GM12878 (cell line): ENCODE results near the gene PSAP. TPM values are rescaled to one million over a fixed set of nuclear protein-coding genes. Genes with fewer than 3 reads are reported as not detected.
A peak's percentile ranks its signal among the peaks of the same experiment; 100 is the strongest.

Experiments
- ATAC-seq: fragments of 200-7000 bp; cut with Tn5 transposase; 3 replicates; pipeline ENCODE4 v1.9.1; 2020; ENCODE audit warnings: mild to moderate bottlenecking, moderate library complexity
- BruUV-seq: library from RNA; stranded (reverse); fragments of 400-500 nt; replicated peaks from 2 replicates; lab custom pipeline; 2021; lab: Mats Ljungman, UMichigan
- CTCF ChIA-PET: fragments of 300-600 bp; sonication (Branson Sonifier 250); formaldehyde crosslinking; extraction: SDS; loops from one replicate; lab custom pipeline; 2021; ENCODE audit warnings: inconsistent platforms; lab: Yijun Ruan, JAX
- POLR2A ChIA-PET: fragments of 350-600 bp; formaldehyde crosslinking; extraction: SDS; loops from one replicate; lab custom pipeline; 2021; ENCODE audit warnings: inconsistent platforms; lab: Charles Lee
- RAD21 ChIA-PET: fragments of 300-600 bp; sonication (Branson Sonifier 250); formaldehyde crosslinking; loops from one replicate; lab custom pipeline; 2023; ENCODE audit warnings: antibody characterized with exemption; ENCODE audit not compliant: unreplicated experiment; lab: Charles Lee
- SMC1A ChIA-PET: fragments of 300-600 bp; sonication (Branson Sonifier 250); formaldehyde crosslinking; loops from one replicate; lab custom pipeline; 2023; ENCODE audit not compliant: unreplicated experiment, uncharacterized antibody; lab: Charles Lee
- DNase-seq: peaks from one replicate; pipeline ENCODE4 v3.0.0-alpha.2; 2011; ENCODE audit warnings: low read depth, low spot score
- FAIRE-seq: peaks from 3 replicates; lab custom pipeline; 2011; peaks lifted over from hg19 to GRCh38; lab: Jason Lieb, UNC
- H2AFZ ChIP-seq: 2 replicates; pipeline ENCODE4 v1.6.0; 2011; ENCODE audit warnings: low read depth, low read length, control low read depth; ENCODE audit not compliant: control insufficient read depth
- H3K27ac ChIP-seq: 2 replicates; pipeline ENCODE4 v1.5.1; 2011; ENCODE audit warnings: control low read depth; ENCODE audit not compliant: control insufficient read depth, insufficient read depth
- H3K27me3 ChIP-seq, 2 experiments: replicated peaks in 1 of 2; 2 replicates each; pipeline versions ENCODE4 v1.6.0 to v1.6.1; 2011; ENCODE audit warnings: low read length in 1 of 2; ENCODE audit not compliant: control insufficient read depth in 2 of 2, insufficient read depth in 2 of 2
- H3K36me3 ChIP-seq, 2 experiments: 2 replicates each; pipeline ENCODE4 v1.5.1; 2011; ENCODE audit warnings: low read length in 1 of 2; ENCODE audit not compliant: control insufficient read depth in 2 of 2, insufficient read depth in 2 of 2
- H3K4me1 ChIP-seq: 2 replicates; pipeline ENCODE4 v1.6.1; 2011; ENCODE audit warnings: mild to moderate bottlenecking, low read length, moderate library complexity, mixed read lengths; ENCODE audit not compliant: control insufficient read depth, insufficient read depth
- H3K4me2 ChIP-seq: 2 replicates; pipeline ENCODE4 v1.6.0; 2011; ENCODE audit warnings: control low read depth; ENCODE audit not compliant: control insufficient read depth, insufficient read depth
- H3K4me3 ChIP-seq: fragments of 200-600 bp; sonication (generic); 2 replicates; pipeline ENCODE4 v1.5.1; 2016
- H3K79me2 ChIP-seq: 2 replicates; pipeline ENCODE4 v1.6.0; 2011; ENCODE audit warnings: low read length; ENCODE audit not compliant: control insufficient read depth, insufficient read depth
- H3K9ac ChIP-seq: 2 replicates; pipeline ENCODE4 v1.8.0; 2011; ENCODE audit warnings: low read length, control low read depth, mixed read lengths; ENCODE audit not compliant: control insufficient read depth, insufficient read depth
- H3K9me3 ChIP-seq: replicated peaks from 3 replicates; pipeline ENCODE4 v1.5.1; 2011; ENCODE audit warnings: mild to moderate bottlenecking, low read length; ENCODE audit not compliant: control insufficient read depth, insufficient read depth
- H4K20me1 ChIP-seq: 2 replicates; pipeline ENCODE4 v1.6.0; 2011; ENCODE audit not compliant: control insufficient read depth, insufficient read depth
- CEBPB ChIP-seq, 2 experiments: fragments of 150-350 bp in 1 of 2; IDR thresholded peaks; 2 replicates each; pipeline ENCODE4 v1.6.1; 2012 to 2014; ENCODE audit warnings: low read depth in 2 of 2, low read length in 2 of 2, borderline replicate concordance in 1 of 2, inconsistent platforms in 1 of 2
- NR2C2 ChIP-seq: IDR thresholded peaks from 2 replicates; pipeline ENCODE4 v1.6.1; 2011; ENCODE audit warnings: borderline replicate concordance, low read depth; ENCODE audit not compliant: control insufficient read depth, insufficient read length
- SRF ChIP-seq, 2 experiments: IDR thresholded peaks; 2 replicates each; pipeline ENCODE4 v1.6.1; 2011; ENCODE audit warnings: low read depth in 2 of 2, low read length in 2 of 2, mild to moderate bottlenecking in 1 of 2, moderate library complexity in 1 of 2
- WGBS: methylation state at CpG from one replicate; pipeline ENCODE4 v1.1.6; 2016; ENCODE audit warnings: low lambda C conversion rate; ENCODE audit not compliant: insufficient replicate concordance, insufficient coverage; ENCODE audit errors: missing lambda C conversion rate; 5-methylcytosine and 5-hydroxymethylcytosine counted together
- in situ Hi-C: fragments of 300-500 bp; cut with MboI; formaldehyde crosslinking; loops from 9 replicates; pipeline ENCODE4 v1.14.3; 2018; ENCODE audit warnings: mixed read lengths
- intact Hi-C: fragments of 100-400 bp; cut with micrococcal nuclease; formaldehyde crosslinking; loops from one replicate; pipeline ENCODE4 v1.14.2; 2022; ENCODE audit not compliant: unreplicated experiment
- polyA plus RNA-seq, 11 experiments: library from polyadenylated mRNA; depleted of rRNA in 4 of 11; unstranded in 6 of 11; stranded (reverse) in 5 of 11; fragments of >200 nt; fragmentation: Nextera tagmentation in 4 of 11; fragmentation: Illumina TruSeq in 1 of 11; extraction: Ambion mirVana in 4 of 11; extraction: Trizol in 1 of 11; gene quantifications; 1 replicate in 1 of 11; 2 replicates in 10 of 11; pipeline versions ENCODE4 v1.2.1 to v1.2.3, GENCODE V29; 2011 to 2016; ENCODE audit warnings: inconsistent platforms in 2 of 11, missing spikeins in 2 of 11, low read depth in 1 of 11
- total RNA-seq, 4 experiments: library from RNA; depleted of rRNA in 3 of 4; stranded (reverse); fragments of >200 nt in 3 of 4; fragmentation: Illumina TruSeq in 1 of 4; extraction: Trizol in 1 of 4; gene quantifications; 2 replicates each; pipeline versions ENCODE4 v1.2.1 to v1.2.3, GENCODE V29; 2013 to 2021
- TF ChIP-seq, protein P1 (sequence below): IDR thresholded peaks from 2 replicates; pipeline ENCODE4 v1.6.1; 2012; ENCODE audit warnings: low read depth, low read length, improper control_type of control experiment
- TF ChIP-seq, protein P2 (sequence below): fragments of 450-650 bp; IDR thresholded peaks from 2 replicates; pipeline ENCODE4 v1.6.1; 2016; ENCODE audit warnings: mild to moderate bottlenecking
- TF ChIP-seq, protein P3 (sequence below): IDR thresholded peaks from 2 replicates; pipeline ENCODE4 v1.6.1; 2011; ENCODE audit warnings: low read depth, low read length, improper control_type of control experiment, borderline replicate concordance

The PSAP gene
- total and polyA plus RNA-seq, 10 of the 15 experiments (the other 5 are each of a cell fraction or from before 2014, with no cell fraction given) = 178 to 336 (median 286) TPM

DNA sequence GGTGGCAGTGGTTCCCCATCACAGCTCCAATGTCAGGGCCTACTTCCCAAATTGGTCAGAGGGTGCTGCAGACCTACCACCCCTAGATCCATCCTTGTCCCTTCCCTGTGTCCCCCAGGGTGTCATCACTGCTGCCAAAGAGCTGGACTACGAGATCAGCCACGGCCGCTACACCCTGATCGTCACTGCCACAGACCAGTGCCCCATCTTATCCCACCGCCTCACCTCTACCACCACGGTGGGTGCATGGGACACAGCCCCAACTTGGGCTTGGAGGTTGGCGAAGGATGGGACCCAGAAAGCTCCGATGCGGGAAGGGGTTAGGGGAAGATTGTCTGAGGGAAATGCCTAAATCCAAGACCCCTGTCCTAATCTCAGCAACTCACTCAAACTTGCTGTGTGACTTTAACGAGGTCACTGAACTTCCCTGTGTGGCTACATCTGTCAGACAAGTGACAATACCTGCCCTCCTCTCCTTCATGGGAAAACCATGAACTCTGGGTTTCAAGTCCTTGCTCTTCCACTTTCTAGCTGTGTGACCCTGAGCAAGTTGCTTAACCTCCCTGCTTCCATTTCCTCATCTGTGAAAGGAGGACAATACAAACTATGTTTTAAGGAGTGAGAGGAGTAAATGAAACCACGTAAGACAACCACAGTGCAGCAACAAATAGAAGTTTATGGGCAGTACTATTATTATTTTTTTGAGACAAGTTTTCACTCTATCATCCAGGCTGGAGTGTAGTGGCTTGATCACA is 72.8 kb downstream of the PSAP start (continued):
- TF ChIP-seq, protein P1, sequence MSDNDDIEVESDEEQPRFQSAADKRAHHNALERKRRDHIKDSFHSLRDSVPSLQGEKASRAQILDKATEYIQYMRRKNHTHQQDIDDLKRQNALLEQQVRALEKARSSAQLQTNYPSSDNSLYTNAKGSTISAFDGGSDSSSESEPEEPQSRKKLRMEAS = no peak

DNA sequence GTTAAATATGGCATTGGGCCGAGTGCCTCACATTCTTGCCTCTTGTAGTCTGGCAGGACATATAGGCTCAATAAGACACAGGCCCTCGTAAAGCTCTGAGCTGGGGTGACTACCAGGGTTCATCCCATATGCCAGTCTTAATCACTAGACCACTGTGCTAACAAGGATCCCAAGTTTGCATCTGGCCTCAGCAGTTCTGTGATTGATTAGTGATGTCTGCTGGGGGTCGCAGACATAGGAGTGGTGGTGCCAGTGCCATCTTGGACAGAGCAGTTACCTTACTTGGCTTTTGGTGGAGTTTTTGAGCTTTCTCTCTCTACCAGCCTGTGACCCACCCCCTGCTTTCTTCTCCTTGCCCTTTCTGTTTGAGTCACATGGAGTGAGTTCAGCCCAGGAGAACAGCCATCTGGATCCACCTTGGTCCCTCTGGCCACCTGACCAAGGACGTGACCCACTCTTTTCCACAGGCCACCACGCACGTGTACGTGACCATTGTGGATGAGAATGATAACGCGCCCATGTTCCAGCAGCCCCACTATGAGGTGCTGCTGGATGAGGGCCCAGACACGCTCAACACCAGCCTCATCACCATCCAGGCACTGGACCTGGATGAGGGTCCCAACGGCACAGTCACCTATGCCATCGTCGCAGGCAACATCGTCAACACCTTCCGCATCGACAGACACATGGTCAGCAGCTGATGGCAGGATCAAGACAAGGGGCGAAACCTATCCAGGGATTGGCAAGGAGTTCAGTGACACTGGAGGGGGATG is 73.7 kb downstream of the PSAP start:
- FAIRE-seq = no peak
- H3K4me2 ChIP-seq = no peak overlapping the region
- H3K4me3 ChIP-seq = no peak overlapping the region
- no peak overlapping the region for H3K9ac ChIP-seq
- H2AFZ ChIP-seq = no peak overlapping the region
- BruUV-seq = no TSS peak
- ATAC-seq = no peak
- DNase-seq = no peak
- H4K20me1 ChIP-seq = no peaks in the 10 kb centered on the region
- no peaks in the 10 kb centered on the region for H3K36me3 ChIP-seq
- peak in 1 of 2 experiments; percentile 46; a peak in 1 of 4 replicates for TF ChIP-seq SRF (IDR thresholded peaks at IDR 0.05; ENCODE audit: low read depth in 2 of 2, low read length in 2 of 2)
- TF ChIP-seq NR2C2 = peak; percentile 22
- TF ChIP-seq, protein P2, sequence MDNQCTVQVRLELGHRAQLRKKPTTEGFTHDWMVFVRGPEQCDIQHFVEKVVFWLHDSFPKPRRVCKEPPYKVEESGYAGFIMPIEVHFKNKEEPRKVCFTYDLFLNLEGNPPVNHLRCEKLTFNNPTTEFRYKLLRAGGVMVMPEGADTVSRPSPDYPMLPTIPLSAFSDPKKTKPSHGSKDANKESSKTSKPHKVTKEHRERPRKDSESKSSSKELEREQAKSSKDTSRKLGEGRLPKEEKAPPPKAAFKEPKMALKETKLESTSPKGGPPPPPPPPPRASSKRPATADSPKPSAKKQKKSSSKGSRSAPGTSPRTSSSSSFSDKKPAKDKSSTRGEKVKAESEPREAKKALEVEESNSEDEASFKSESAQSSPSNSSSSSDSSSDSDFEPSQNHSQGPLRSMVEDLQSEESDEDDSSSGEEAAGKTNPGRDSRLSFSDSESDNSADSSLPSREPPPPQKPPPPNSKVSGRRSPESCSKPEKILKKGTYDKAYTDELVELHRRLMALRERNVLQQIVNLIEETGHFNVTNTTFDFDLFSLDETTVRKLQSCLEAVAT = peak; percentile 69
- no peak for TF ChIP-seq CEBPB (IDR thresholded peaks at IDR 0.05; ENCODE audit: borderline replicate concordance in 1 of 2, low read depth in 2 of 2, low read length in 2 of 2)
- TF ChIP-seq, protein P3, sequence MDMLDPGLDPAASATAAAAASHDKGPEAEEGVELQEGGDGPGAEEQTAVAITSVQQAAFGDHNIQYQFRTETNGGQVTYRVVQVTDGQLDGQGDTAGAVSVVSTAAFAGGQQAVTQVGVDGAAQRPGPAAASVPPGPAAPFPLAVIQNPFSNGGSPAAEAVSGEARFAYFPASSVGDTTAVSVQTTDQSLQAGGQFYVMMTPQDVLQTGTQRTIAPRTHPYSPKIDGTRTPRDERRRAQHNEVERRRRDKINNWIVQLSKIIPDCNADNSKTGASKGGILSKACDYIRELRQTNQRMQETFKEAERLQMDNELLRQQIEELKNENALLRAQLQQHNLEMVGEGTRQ = no peak
- POLR2A ChIA-PET = interaction anchor here (0.9 to 1.1 kb wide), 2 partner anchors 9 to 10 kb away, joined by 3 read pairs; no protein-coding TSS in a partner anchor
- in situ Hi-C loops (no loop called here), intact Hi-C loops (no loop called here)
- CTCF ChIA-PET = interaction anchor here (1.1 to 1.5 kb wide), 2 partner anchors 12 to 59 kb away, joined by 3 to 4 read pairs; no protein-coding TSS in a partner anchor
- peaks cover 4% of the 10 kb centered on the region; the same call in 2 of the 3 replicates for H3K9me3 ChIP-seq
- no peaks in the 10 kb centered on the region for H3K27me3 ChIP-seq
- RAD21 ChIA-PET = interaction anchor here (1.4 kb wide), 1 partner anchor 44 kb away, joined by 3 read pairs; no protein-coding TSS in a partner anchor
- H3K79me2 ChIP-seq = peaks cover 8% of the 10 kb centered on the region
- SMC1A ChIA-PET = interaction anchor here (1.2 kb wide), 1 partner anchor 49 kb away, joined by 3 read pairs; no protein-coding TSS in a partner anchor
- WGBS = 88% methylated on average over 17 of the region's 17 CpGs
- no peak overlapping the region for H3K27ac ChIP-seq
- peaks cover 43% of the 10 kb centered on the region for H3K4me1 ChIP-seq
